OCI-LY3 (cell line): ENCODE data around the gene PACSIN2.

ENCODE experiments used
- H2AFZ ChIP-seq: fragments of 200-600, 300-600 bp; shearing (Covaris generic); 2 replicates; pipeline ENCODE4 v1.6.0; 2014; ENCODE audit warnings: antibody characterized with exemption, low read depth, low read length
- H3K27ac ChIP-seq: fragments of 200-600, 300-600 bp; sonication (generic); 2 replicates; pipeline ENCODE4 v1.5.1; 2014; ENCODE audit warnings: mild to moderate bottlenecking, low read length, moderate library complexity, mixed read lengths
- H3K27me3 ChIP-seq: fragments of 200-600, 300-600 bp; sonication (generic); 2 replicates; pipeline ENCODE4 v1.6.1; 2014; ENCODE audit warnings: low read depth, low read length, mixed read lengths
- H3K36me3 ChIP-seq: fragments of 200-600, 300-600 bp; sonication (generic); replicated peaks from 2 replicates; pipeline ENCODE3; 2014; ENCODE audit warnings: low read depth, low read length, mixed read lengths
- H3K4me1 ChIP-seq: fragments of 300-600, 200-600 bp; sonication (generic); 2 replicates; pipeline ENCODE4 v1.6.1; 2014; ENCODE audit warnings: low read length, mixed read lengths
- H3K4me2 ChIP-seq: fragments of 200-600, 300-600 bp; sonication (generic); 2 replicates; pipeline ENCODE4 v1.6.1; 2014; ENCODE audit warnings: low read length, mixed read lengths
- H3K4me3 ChIP-seq: fragments of 300-600, 200-600 bp; sonication (generic); 2 replicates; pipeline ENCODE4 v1.5.1; 2014; ENCODE audit warnings: antibody characterized with exemption, mild to moderate bottlenecking, low read length, moderate library complexity
- H3K79me2 ChIP-seq: fragments of 300-600, 200-600 bp; shearing (Covaris generic); 2 replicates; pipeline ENCODE4 v1.6.1; 2014; ENCODE audit warnings: mild to moderate bottlenecking, low read length, mixed read lengths
- H3K9ac ChIP-seq: fragments of 300-600, 200-600 bp; shearing (Covaris generic); 2 replicates; pipeline ENCODE4 v1.6.0; 2014; ENCODE audit warnings: mild to moderate bottlenecking, low read length, moderate library complexity
- H3K9me3 ChIP-seq: fragments of 200-600, 300-600 bp; shearing (Covaris generic); 2 replicates; pipeline ENCODE4 v1.6.1; 2014; ENCODE audit warnings: low read length, mixed read lengths; ENCODE audit not compliant: insufficient read depth
- H4K20me1 ChIP-seq: fragments of 200-600, 300-600 bp; sonication (generic); 2 replicates; pipeline ENCODE4 v1.6.1; 2016; ENCODE audit warnings: low read length, mixed read lengths; ENCODE audit not compliant: insufficient read depth
- CTCF ChIP-seq: fragments of 200-600, 300-600 bp; sonication (generic); IDR thresholded peaks from 2 replicates; pipeline ENCODE4 v1.5.1; 2014; ENCODE audit warnings: antibody characterized with exemption, low read length, low read depth
- EZH2phosphoT487 ChIP-seq: fragments of 200-600 bp; shearing (Covaris generic); IDR thresholded peaks from 2 replicates; pipeline ENCODE4 v1.6.1; 2018; ENCODE audit warnings: antibody characterized with exemption, mixed run types, low read depth

Gene PACSIN2

GRCh38 chr22:43015677-43016042, 711 bp upstream of the PACSIN2 start:
- no peaks in the 10 kb centered on the region for H3K27me3 ChIP-seq
- H4K20me1 ChIP-seq, result peaks cover 22% of the 10 kb centered on the region
- TF ChIP-seq CTCF (no peak), EZH2phosphoT487 (no peak)
- H3K9me3 ChIP-seq, result no peaks in the 10 kb centered on the region
- peak overlapping the region; percentile 69 for H3K9ac ChIP-seq
- H3K36me3 ChIP-seq, result no peaks in the 10 kb centered on the region
- peak overlapping the region; percentile 75 for H2AFZ ChIP-seq
- peak overlapping the region; percentile 77 for H3K4me2 ChIP-seq
- H3K4me1 ChIP-seq, result peaks cover 11% of the 10 kb centered on the region
- peak overlapping the region; percentile 82 for H3K4me3 ChIP-seq
- H3K27ac ChIP-seq, result no peak overlapping the region
- H3K79me2 ChIP-seq, result peaks cover 38% of the 10 kb centered on the region

DNA sequence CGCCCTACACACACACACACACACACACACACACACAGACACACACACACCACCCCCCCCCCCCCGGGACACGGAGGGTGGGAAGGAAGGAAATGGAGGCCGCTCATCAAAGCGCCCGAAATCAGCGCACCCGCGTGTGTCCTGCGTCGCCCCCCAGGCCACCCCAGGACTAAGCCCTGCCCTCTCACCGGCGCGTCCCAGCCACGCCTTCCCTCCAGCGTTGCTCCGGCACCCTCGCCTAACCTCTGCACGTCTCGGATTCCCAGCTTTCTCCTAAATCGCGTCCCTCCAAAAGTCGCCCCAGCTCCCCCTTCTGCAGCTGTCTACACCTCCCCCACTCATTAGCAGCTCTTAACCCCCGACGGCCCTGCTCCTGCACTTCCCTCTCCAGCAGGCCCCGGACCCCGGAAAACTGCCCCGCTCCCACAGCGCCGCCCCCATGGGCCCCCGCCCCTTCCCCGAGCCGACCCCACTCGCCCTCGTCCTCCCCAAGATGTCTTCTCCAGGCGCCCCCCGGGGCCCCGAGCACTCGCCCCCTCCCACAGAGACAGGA, 557 bp downstream of the PACSIN2 start:
- no peaks in the 10 kb centered on the region for H3K9me3 ChIP-seq
- H3K4me3 ChIP-seq, result peak overlapping the region; percentile 82
- H3K4me1 ChIP-seq, result peaks cover 11% of the 10 kb centered on the region
- H3K79me2 ChIP-seq, result peaks cover 50% of the 10 kb centered on the region
- no peak overlapping the region for H3K27ac ChIP-seq
- TF ChIP-seq CTCF, result no peak
- TF ChIP-seq EZH2phosphoT487, result no peak
- peaks cover 26% of the 10 kb centered on the region for H4K20me1 ChIP-seq
- peak overlapping the region; percentile 67 for H3K9ac ChIP-seq
- H3K36me3 ChIP-seq, result no peaks in the 10 kb centered on the region
- H2AFZ ChIP-seq, result no peak overlapping the region
- no peaks in the 10 kb centered on the region for H3K27me3 ChIP-seq
- H3K4me2 ChIP-seq, result peak overlapping the region; percentile 92

GRCh38 chr22:43013355-43014315, 1.3 kb downstream of the PACSIN2 start:
- peaks cover 11% of the 10 kb centered on the region for H3K4me1 ChIP-seq
- peak overlapping the region; percentile 67 for H3K9ac ChIP-seq
- peaks cover 58% of the 10 kb centered on the region for H3K79me2 ChIP-seq
- no peaks in the 10 kb centered on the region for H3K27me3 ChIP-seq
- H4K20me1 ChIP-seq, result peaks cover 33% of the 10 kb centered on the region
- peak overlapping the region; percentile 92 for H3K4me2 ChIP-seq
- no peaks in the 10 kb centered on the region for H3K36me3 ChIP-seq
- no peaks in the 10 kb centered on the region for H3K9me3 ChIP-seq
- TF ChIP-seq EZH2phosphoT487 (no peak), CTCF (no peak)
- H2AFZ ChIP-seq, result no peak overlapping the region
- H3K27ac ChIP-seq, result no peak overlapping the region
- peak overlapping the region; percentile 82 for H3K4me3 ChIP-seq

- peaks cover 11% of the 10 kb centered on the region for H3K4me1 ChIP-seq
- H3K4me2 ChIP-seq, result no peak overlapping the region
- no peak overlapping the region for H2AFZ ChIP-seq
- H3K79me2 ChIP-seq, result peaks cover 70% of the 10 kb centered on the region
- TF ChIP-seq EZH2phosphoT487 (no peak), CTCF (no peak)
- H3K27me3 ChIP-seq, result no peaks in the 10 kb centered on the region
- no peak overlapping the region for H3K4me3 ChIP-seq
- no peaks in the 10 kb centered on the region for H3K9me3 ChIP-seq
- H4K20me1 ChIP-seq, result peaks cover 41% of the 10 kb centered on the region
- H3K36me3 ChIP-seq, result no peaks in the 10 kb centered on the region
- H3K27ac ChIP-seq, result no peak overlapping the region
- no peak overlapping the region for H3K9ac ChIP-seq
Measured at GRCh38 chr22:43012390-43012789, 2.6 kb downstream of the PACSIN2 start.
